DND-41 (cell line): ENCODE results near the gene RAMP3.

Experiments used
- ATAC-seq: fragments of 200-7000 bp; cut with Tn5 transposase; 3 replicates; pipeline ENCODE4 v1.9.1; 2021; ENCODE audit warnings: low read depth; ENCODE audit not compliant: insufficient read depth
- DNase-seq: peaks from one replicate; pipeline ENCODE4 v3.0.0-alpha.2; 2020
- H2AFZ ChIP-seq: 2 replicates; pipeline ENCODE4 v1.6.0; 2012; ENCODE audit warnings: low read depth, low read length
- H3K27ac ChIP-seq: 2 replicates; pipeline ENCODE4 v1.5.1; 2012; ENCODE audit warnings: low read length, inconsistent platforms
- H3K27me3 ChIP-seq: fragments of 200-600 bp; sonication (generic); 2 replicates; pipeline ENCODE4 v1.6.0; 2012; ENCODE audit warnings: low read length, mild to moderate bottlenecking, inconsistent platforms; ENCODE audit not compliant: insufficient read depth, poor library complexity
- H3K36me3 ChIP-seq: 2 replicates; pipeline ENCODE4 v1.5.1; 2012; ENCODE audit warnings: low read length, inconsistent platforms; ENCODE audit not compliant: insufficient read depth
- H3K4me1 ChIP-seq: 2 replicates; pipeline ENCODE4 v1.5.1; 2012; ENCODE audit warnings: mild to moderate bottlenecking, low read length; ENCODE audit not compliant: insufficient read depth
- H3K4me2 ChIP-seq: 2 replicates; pipeline ENCODE4 v1.6.0; 2012; ENCODE audit warnings: mild to moderate bottlenecking, moderate library complexity, low read length, inconsistent platforms; ENCODE audit not compliant: insufficient read depth
- H3K4me3 ChIP-seq, 2 experiments: fragments of 200-600 bp in 1 of 2; shearing (Covaris generic) in 1 of 2; 2 replicates each; pipeline ENCODE4 v1.5.1; 2012 to 2016; ENCODE audit warnings: inconsistent platforms in 2 of 2, low read length in 2 of 2, mild to moderate bottlenecking in 2 of 2, low read depth in 1 of 2, moderate library complexity in 1 of 2
- H3K79me2 ChIP-seq: 2 replicates; pipeline ENCODE4 v1.6.0; 2012; ENCODE audit warnings: low read length, inconsistent platforms; ENCODE audit not compliant: insufficient read depth
- H3K9ac ChIP-seq: 2 replicates; pipeline ENCODE4 v1.6.0; 2012; ENCODE audit warnings: low read depth, mild to moderate bottlenecking, inconsistent platforms, low read length, moderate library complexity
- H3K9me3 ChIP-seq: 2 replicates; pipeline ENCODE4 v1.5.1; 2012; ENCODE audit warnings: low read length, moderate library complexity, mild to moderate bottlenecking, inconsistent platforms; ENCODE audit not compliant: insufficient read depth, severe bottlenecking
- H4K20me1 ChIP-seq: 2 replicates; pipeline ENCODE4 v1.6.0; 2012; ENCODE audit warnings: low read length; ENCODE audit not compliant: insufficient read depth
- EZH2 ChIP-seq: IDR thresholded peaks from 3 replicates; pipeline ENCODE4 v1.6.1; 2012; ENCODE audit warnings: borderline replicate concordance, low read depth, mild to moderate bottlenecking, moderate library complexity, low read length, inconsistent platforms; ENCODE audit not compliant: severe bottlenecking
- TF ChIP-seq, protein P1 (sequence below): IDR thresholded peaks from 2 replicates; pipeline ENCODE4 v1.5.1; 2012; ENCODE audit warnings: borderline replicate concordance, low read length, moderate library complexity, mild to moderate bottlenecking; ENCODE audit not compliant: poor library complexity, severe bottlenecking; ENCODE audit errors: extremely low read depth

The RAMP3 gene

DNA sequence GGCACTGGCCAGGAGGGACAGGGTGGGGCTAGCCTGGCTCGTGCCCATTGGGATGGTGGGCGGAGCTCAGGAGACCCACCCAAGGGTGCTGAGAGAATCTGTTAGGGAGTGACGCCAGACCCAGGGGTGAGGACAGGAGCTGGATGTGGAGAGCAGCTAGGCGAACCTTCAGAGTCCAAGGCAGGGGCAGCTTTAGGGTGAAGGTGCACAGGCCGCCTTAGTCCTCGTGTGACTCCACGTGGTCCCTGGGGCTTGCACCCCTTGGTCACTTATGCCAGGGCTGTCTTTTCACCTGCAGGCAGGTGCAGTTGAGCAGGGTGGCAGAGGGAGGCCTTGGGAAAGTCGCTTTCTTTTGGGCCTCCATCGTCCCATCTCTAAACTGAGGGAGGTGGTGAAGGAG, 4.3 kb downstream of the RAMP3 start:
- Histone ChIP-seq H4K20me1 (0 out of 2 replicates have a peak, but pooled peaks cover under 1% of the 10 kb centered on the region), H3K4me1 (no peaks in the 10 kb centered on the region), H3K27me3 (no peaks in the 10 kb centered on the region), H2AFZ (no peak overlapping the region), H3K9me3 (no peaks in the 10 kb centered on the region), H3K4me3 (no peak overlapping the region), H3K27ac (no peak overlapping the region), H3K79me2 (no peaks in the 10 kb centered on the region), H3K4me2 (no peak overlapping the region), H3K36me3 (no peaks in the 10 kb centered on the region), H3K9ac (no peak overlapping the region)
- ATAC-seq = no peak
- no peak for DNase-seq
- TF ChIP-seq, protein P1, sequence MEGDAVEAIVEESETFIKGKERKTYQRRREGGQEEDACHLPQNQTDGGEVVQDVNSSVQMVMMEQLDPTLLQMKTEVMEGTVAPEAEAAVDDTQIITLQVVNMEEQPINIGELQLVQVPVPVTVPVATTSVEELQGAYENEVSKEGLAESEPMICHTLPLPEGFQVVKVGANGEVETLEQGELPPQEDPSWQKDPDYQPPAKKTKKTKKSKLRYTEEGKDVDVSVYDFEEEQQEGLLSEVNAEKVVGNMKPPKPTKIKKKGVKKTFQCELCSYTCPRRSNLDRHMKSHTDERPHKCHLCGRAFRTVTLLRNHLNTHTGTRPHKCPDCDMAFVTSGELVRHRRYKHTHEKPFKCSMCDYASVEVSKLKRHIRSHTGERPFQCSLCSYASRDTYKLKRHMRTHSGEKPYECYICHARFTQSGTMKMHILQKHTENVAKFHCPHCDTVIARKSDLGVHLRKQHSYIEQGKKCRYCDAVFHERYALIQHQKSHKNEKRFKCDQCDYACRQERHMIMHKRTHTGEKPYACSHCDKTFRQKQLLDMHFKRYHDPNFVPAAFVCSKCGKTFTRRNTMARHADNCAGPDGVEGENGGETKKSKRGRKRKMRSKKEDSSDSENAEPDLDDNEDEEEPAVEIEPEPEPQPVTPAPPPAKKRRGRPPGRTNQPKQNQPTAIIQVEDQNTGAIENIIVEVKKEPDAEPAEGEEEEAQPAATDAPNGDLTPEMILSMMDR = no peak

DNA sequence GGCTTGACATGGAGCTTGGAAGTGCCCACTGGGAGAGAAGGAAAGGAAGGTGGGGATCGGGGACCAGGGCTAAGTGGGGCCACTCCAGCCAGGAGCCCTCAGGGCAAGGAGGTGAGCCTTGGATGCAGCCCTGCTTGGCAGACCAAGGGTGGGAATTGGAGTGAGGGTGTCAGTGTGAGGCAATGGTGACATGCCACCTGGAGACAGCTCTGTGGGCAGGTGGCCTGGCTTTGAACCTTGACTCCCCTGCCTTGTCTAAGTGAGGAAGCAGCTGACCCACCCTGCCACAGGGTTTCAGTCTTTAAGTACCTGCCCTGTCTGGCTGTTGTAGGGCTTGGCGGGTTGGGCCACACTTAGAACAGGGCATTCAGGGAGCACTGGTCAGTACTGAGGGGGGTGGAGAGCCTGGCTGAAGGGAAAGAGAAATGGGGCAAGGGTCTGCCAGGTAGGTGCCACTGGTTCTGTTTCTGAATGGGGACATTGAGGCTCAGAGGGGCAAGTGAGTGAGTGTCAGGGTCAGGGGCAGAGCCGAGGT, 4.8 kb downstream of the RAMP3 start:
- DNase-seq (no peak), ATAC-seq (no peak)
- H3K27ac ChIP-seq = no peak overlapping the region
- H3K4me2 ChIP-seq = no peak overlapping the region
- H2AFZ ChIP-seq = no peak overlapping the region
- H3K4me1 ChIP-seq = no peaks in the 10 kb centered on the region
- H3K9ac ChIP-seq = no peak overlapping the region
- no peaks in the 10 kb centered on the region for H3K79me2 ChIP-seq
- H3K27me3 ChIP-seq = no peaks in the 10 kb centered on the region
- H4K20me1 ChIP-seq = no peaks in the 10 kb centered on the region
- H3K9me3 ChIP-seq = no peaks in the 10 kb centered on the region
- no peaks in the 10 kb centered on the region for H3K36me3 ChIP-seq
- no peak overlapping the region for H3K4me3 ChIP-seq
- TF ChIP-seq, protein P1 = no peak
- no peak for TF ChIP-seq EZH2

DNA sequence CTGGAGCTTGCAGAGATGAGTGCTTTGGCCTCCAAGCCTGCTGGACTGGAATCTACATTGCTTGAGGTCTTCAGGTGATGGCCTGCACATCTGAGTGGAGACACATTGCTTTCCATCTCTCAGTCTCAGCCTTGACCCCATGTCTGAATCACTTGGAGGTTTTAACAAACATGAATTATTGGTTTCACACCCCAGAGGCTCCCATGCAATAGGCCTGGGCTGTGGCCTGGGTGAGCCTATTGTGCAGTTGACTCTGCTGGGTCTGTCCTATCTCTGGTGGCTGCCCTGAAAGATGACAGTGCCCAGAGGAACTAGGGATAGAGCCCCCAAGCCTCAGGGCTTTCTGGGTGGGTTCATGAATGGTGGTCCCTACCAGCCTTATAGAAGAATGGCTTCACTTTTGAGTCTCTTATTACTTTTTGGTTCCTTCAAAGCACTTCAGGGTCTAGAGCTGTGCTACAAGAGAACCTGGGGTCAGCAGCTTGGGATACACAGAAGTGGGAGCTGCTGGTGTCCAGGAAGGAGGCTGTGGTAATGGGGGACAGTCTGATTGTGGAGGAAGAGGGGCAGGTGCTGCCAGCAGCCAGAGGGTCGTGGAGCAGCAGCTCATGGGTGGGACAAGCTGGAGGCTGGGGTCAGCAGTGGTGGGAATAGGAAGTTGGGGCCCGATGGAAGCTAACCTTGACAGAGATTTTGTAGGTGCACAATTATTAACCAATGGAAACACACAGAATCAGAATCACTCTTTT, 5.5 kb downstream of the RAMP3 start:
- Histone ChIP-seq H3K27ac (no peak overlapping the region), H2AFZ (no peak overlapping the region), H3K27me3 (no peaks in the 10 kb centered on the region), H3K4me1 (no peaks in the 10 kb centered on the region), H4K20me1 (no peaks in the 10 kb centered on the region), H3K4me3 (no peak overlapping the region), H3K4me2 (no peak overlapping the region), H3K9me3 (no peaks in the 10 kb centered on the region), H3K79me2 (no peaks in the 10 kb centered on the region), H3K9ac (no peak overlapping the region), H3K36me3 (no peaks in the 10 kb centered on the region)
- ATAC-seq = no peak
- DNase-seq = no peak
- no peak for TF ChIP-seq EZH2
- TF ChIP-seq, protein P1 = no peak
